Neural progenitor cell (in vitro differentiated cells): Measurements from ENCODE around the gene OR6V1. TPM values are rescaled to one million over a fixed set of nuclear protein-coding genes. Genes with fewer than 3 reads are reported as not detected.

Source experiments
- DNase-seq: peaks from one replicate; pipeline ENCODE4 v3.0.0-alpha.2; 2016; ENCODE audit warnings: low spot score
- H2AFZ ChIP-seq: fragments of 200-600 bp; sonication (generic); replicated peaks from 2 replicates; pipeline ENCODE4 v1.6.1; 2016; ENCODE audit warnings: antibody characterized with exemption
- H3F3A ChIP-seq: fragments of 200-600 bp; sonication (generic); 2 replicates; pipeline ENCODE4 v1.6.1; 2016; ENCODE audit warnings: antibody characterized with exemption, low read depth
- H3K27ac ChIP-seq: fragments of 200-600 bp; sonication (generic); 2 replicates; pipeline ENCODE4 v1.5.1; 2016; ENCODE audit warnings: mild to moderate bottlenecking
- H3K27me3 ChIP-seq: fragments of 200-600 bp; sonication (generic); 2 replicates; pipeline ENCODE4 v1.6.1; 2016; ENCODE audit warnings: mild to moderate bottlenecking, moderate library complexity
- H3K36me3 ChIP-seq: fragments of 200-600 bp; sonication (generic); 2 replicates; pipeline ENCODE4 v1.5.1; 2016
- H3K4me1 ChIP-seq: fragments of 200-600 bp; sonication (generic); 2 replicates; pipeline ENCODE4 v1.6.1; 2016; ENCODE audit warnings: mixed run types
- H3K4me2 ChIP-seq: fragments of 200-600 bp; sonication (generic); 2 replicates; pipeline ENCODE4 v1.6.1; 2016
- H3K4me3 ChIP-seq: fragments of 200-600 bp; sonication (generic); 2 replicates; pipeline ENCODE4 v1.5.1; 2016
- H3K79me2 ChIP-seq: fragments of 200-600 bp; sonication (generic); 2 replicates; pipeline ENCODE4 v1.6.1; 2016; ENCODE audit warnings: low read depth
- H3K9ac ChIP-seq: fragments of 200-600 bp; sonication (generic); 2 replicates; pipeline ENCODE4 v1.6.1; 2016
- H3K9me3 ChIP-seq: fragments of 200-600 bp; sonication (generic); 2 replicates; pipeline ENCODE4 v1.5.1; 2016; ENCODE audit warnings: low read depth
- H4K20me1 ChIP-seq: fragments of 200-600 bp; sonication (generic); 2 replicates; pipeline ENCODE4 v1.6.1; 2016; ENCODE audit warnings: low read depth
- H3K27ac Mint-ChIP-seq: 3 replicates; pipeline ENCODE4 v1.8.0; 2021; ENCODE audit warnings: mixed read lengths
- H3K27me3 Mint-ChIP-seq: 2 replicates; pipeline ENCODE4 v1.8.0; 2022; ENCODE audit warnings: low read depth, mild to moderate bottlenecking, inconsistent platforms, moderate library complexity, mixed read lengths; ENCODE audit not compliant: insufficient read depth
- H3K36me3 Mint-ChIP-seq: 3 replicates; pipeline ENCODE4 v1.8.0; 2021; ENCODE audit warnings: mixed read lengths
- H3K4me1 Mint-ChIP-seq: 3 replicates; pipeline ENCODE4 v1.8.0; 2021; ENCODE audit warnings: mixed read lengths
- H3K4me3 Mint-ChIP-seq: 3 replicates; pipeline ENCODE4 v1.8.0; 2021; ENCODE audit warnings: mild to moderate bottlenecking, moderate library complexity, mixed read lengths
- H3K9me3 Mint-ChIP-seq: 3 replicates; pipeline ENCODE4 v1.8.0; 2020; ENCODE audit warnings: mixed read lengths
- CTCF ChIP-seq: fragments of 200-600 bp; sonication (generic); IDR thresholded peaks from 2 replicates; pipeline ENCODE4 v1.5.1; 2017; ENCODE audit warnings: antibody characterized with exemption, mild to moderate bottlenecking
- EZH2 ChIP-seq: fragments of 200-600 bp; sonication (generic); IDR thresholded peaks from 2 replicates; pipeline ENCODE4 v1.6.1; 2017; ENCODE audit warnings: antibody characterized with exemption, mild to moderate bottlenecking, moderate library complexity
- EZH2phosphoT487 ChIP-seq: fragments of 200-600 bp; sonication (generic); IDR thresholded peaks from 2 replicates; pipeline ENCODE4 v1.6.1; 2017; ENCODE audit warnings: antibody characterized with exemption
- total RNA-seq: library from RNA; depleted of rRNA; stranded (reverse); fragments of >200 nt; gene quantifications from 2 replicates; pipeline ENCODE4 v1.2.3, GENCODE V29; 2015; ENCODE audit warnings: low replicate concordance

OR6V1 gene
- total RNA-seq, 1 donor from 2014 or later = not detected

- Histone ChIP-seq H3K79me2 (no peaks in the 10 kb centered on the region), H3K27ac (no peak overlapping the region), H3K27me3 (no peaks in the 10 kb centered on the region), H3K4me3 (no peak overlapping the region), H3K9ac (no peak overlapping the region), H3K4me1 (peaks cover 16% of the 10 kb centered on the region), H3K9me3 (no peaks in the 10 kb centered on the region), H3F3A (peaks cover 12% of the 10 kb centered on the region), H2AFZ (no peak overlapping the region), H3K36me3 (no peaks in the 10 kb centered on the region), H3K4me2 (no peak overlapping the region), H4K20me1 (no peaks in the 10 kb centered on the region)
- Mint-ChIP-seq H3K36me3 (no peaks in the 10 kb centered on the region), H3K4me3 (no peak overlapping the region), H3K9me3 (no peaks in the 10 kb centered on the region), H3K27ac (no peak overlapping the region), H3K4me1 (peaks cover 21% of the 10 kb centered on the region), H3K27me3 (no peaks in the 10 kb centered on the region)
- TF ChIP-seq CTCF = no peak
- no peak for DNase-seq
Observed at GRCh38 chr7:143041346-143041745, 10.8 kb upstream of the OR6V1 start.

GRCh38 chr7:143042159-143042789 lies 9.9 kb upstream of the OR6V1 start:
- no peaks in the 10 kb centered on the region for H3K27me3 Mint-ChIP-seq

GRCh38 chr7:143042790-143043271 lies 9.3 kb upstream of the OR6V1 start:
- no peaks in the 10 kb centered on the region for H3K36me3 ChIP-seq
- Mint-ChIP-seq H3K4me3 (no peak overlapping the region), H3K27me3 (no peaks in the 10 kb centered on the region), H3K9me3 (no peaks in the 10 kb centered on the region), H3K4me1 (peaks cover 21% of the 10 kb centered on the region), H3K36me3 (no peaks in the 10 kb centered on the region), H3K27ac (peak overlapping the region; percentile 9)
- no peak for DNase-seq
- peak overlapping the region; percentile 76 for H3K27ac ChIP-seq
- H3K27me3 ChIP-seq = no peaks in the 10 kb centered on the region
- peak overlapping the region; percentile 28 for H2AFZ ChIP-seq
- no peaks in the 10 kb centered on the region for H3K9me3 ChIP-seq
- peaks cover 16% of the 10 kb centered on the region for H3K4me1 ChIP-seq
- H3K4me2 ChIP-seq = peak overlapping the region; percentile 58
- H3K9ac ChIP-seq = no peak overlapping the region
- no peaks in the 10 kb centered on the region for H3K79me2 ChIP-seq
- TF ChIP-seq EZH2 = no peak
- no peak for TF ChIP-seq CTCF
- TF ChIP-seq EZH2phosphoT487 = no peak
- no peak overlapping the region for H3K4me3 ChIP-seq
- no peaks in the 10 kb centered on the region for H4K20me1 ChIP-seq
- H3F3A ChIP-seq = peaks cover 12% of the 10 kb centered on the region

More at GRCh38 chr7:143042159-143042789, 9.9 kb upstream of the OR6V1 start:
- Histone ChIP-seq H3K4me3 (no peak overlapping the region), H3F3A (peaks cover 12% of the 10 kb centered on the region), H2AFZ (peak overlapping the region; percentile 28), H3K27ac (peak overlapping the region; percentile 76), H3K4me2 (peak overlapping the region; percentile 58), H3K9ac (no peak overlapping the region), H4K20me1 (no peaks in the 10 kb centered on the region), H3K36me3 (no peaks in the 10 kb centered on the region), H3K9me3 (no peaks in the 10 kb centered on the region), H3K27me3 (no peaks in the 10 kb centered on the region), H3K4me1 (peaks cover 16% of the 10 kb centered on the region), H3K79me2 (no peaks in the 10 kb centered on the region)
- Mint-ChIP-seq H3K9me3 (no peaks in the 10 kb centered on the region), H3K27ac (peak overlapping the region; percentile 35), H3K36me3 (no peaks in the 10 kb centered on the region), H3K4me1 (peaks cover 21% of the 10 kb centered on the region), H3K4me3 (no peak overlapping the region)
- DNase-seq = peak; percentile 45
- TF ChIP-seq CTCF = no peak
- TF ChIP-seq EZH2phosphoT487 = no peak
- TF ChIP-seq EZH2 = no peak
